ENCODE results near the gene PTGIS.

DNA sequence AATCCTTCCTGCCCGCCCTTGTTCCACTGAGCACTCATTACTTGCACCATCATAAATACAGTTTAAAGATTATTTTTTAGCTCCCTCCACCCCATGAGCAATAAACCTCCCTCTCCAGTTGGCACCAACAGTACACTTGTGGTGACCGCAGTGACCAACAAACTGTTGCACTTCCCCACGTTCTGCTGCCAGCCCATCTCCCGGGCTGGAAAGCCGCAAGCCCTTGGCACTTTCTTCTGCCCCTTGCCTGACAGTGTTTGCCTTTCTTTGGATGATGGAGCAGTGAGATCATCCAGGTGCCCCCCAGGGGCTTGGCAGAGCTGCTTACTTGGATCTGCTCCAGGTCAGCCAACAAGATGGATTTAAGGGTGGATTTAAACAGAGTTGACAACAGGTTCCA is 107.0 kb downstream of the PTGIS start:
- TF ChIP-seq, protein P1, sequence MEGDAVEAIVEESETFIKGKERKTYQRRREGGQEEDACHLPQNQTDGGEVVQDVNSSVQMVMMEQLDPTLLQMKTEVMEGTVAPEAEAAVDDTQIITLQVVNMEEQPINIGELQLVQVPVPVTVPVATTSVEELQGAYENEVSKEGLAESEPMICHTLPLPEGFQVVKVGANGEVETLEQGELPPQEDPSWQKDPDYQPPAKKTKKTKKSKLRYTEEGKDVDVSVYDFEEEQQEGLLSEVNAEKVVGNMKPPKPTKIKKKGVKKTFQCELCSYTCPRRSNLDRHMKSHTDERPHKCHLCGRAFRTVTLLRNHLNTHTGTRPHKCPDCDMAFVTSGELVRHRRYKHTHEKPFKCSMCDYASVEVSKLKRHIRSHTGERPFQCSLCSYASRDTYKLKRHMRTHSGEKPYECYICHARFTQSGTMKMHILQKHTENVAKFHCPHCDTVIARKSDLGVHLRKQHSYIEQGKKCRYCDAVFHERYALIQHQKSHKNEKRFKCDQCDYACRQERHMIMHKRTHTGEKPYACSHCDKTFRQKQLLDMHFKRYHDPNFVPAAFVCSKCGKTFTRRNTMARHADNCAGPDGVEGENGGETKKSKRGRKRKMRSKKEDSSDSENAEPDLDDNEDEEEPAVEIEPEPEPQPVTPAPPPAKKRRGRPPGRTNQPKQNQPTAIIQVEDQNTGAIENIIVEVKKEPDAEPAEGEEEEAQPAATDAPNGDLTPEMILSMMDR (IDR thresholded peaks at IDR 0.05), result no peak
- TF ChIP-seq POLR2A (IDR thresholded peaks at IDR 0.05), result no peak

Measured in thyroid gland (tissue), 4 donors.